Measurements from ENCODE around the gene BIRC7.
A peak's percentile ranks its signal among the peaks of the same experiment; 100 is the strongest.

The BIRC7 gene

DNA sequence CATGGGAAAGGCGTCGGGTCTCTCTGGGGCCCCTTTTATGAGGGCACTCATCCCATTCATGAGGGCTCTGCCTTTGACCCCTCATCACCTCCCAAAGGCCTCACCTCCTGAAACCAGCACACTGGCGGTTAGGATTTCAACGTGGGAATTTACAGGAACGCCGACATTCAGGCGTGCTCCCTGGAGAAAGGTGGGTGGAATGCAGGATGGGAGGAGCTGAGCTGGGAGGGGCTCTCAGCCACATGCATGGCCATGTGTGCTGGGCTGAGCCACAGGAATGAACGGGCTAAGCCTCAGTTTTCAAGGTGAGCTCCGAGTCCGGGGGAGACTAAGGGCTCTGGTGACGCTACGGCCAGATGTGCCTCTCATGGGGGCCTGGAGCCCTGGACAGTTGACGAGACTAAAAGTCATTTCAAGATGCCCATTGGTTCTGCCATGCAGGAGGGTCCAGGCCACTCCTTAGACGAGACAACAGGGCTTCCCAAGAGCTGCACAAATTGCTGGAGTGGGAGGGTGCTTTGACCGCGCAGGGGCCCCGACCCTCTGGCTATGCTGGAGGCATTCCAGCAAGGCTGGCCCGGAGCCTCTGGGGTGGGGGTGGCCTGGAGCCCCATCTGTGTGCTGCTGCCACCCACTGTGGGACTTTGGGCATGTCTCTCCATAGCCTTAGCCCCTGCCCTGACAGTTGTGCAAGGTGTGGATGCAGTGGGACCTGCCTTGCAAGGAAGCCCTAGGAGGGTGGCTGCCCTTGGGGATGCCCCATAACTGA, 33.1 kb downstream of the BIRC7 start:
- DNase-seq: no peak

DNA sequence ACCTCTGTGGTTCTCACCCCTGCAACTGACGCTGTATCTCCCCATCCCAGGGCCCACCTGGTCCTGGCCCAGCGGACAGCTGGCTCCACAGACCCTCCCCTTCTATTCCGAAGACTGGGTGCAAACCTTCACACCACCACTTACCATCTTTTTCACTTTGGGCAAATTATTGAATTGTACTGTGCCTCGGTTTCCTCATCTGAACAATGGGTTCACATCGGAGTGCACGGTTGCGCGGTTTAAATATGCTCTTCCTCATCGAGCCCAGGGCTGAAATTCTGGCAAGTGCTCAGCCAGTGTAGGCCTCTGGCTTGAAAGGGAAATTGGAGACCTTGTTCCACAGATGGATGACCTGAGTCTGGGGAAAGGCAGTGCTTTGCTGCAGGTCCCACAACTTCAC, 34.0 kb downstream of the BIRC7 start:
- no peak for DNase-seq

DNA sequence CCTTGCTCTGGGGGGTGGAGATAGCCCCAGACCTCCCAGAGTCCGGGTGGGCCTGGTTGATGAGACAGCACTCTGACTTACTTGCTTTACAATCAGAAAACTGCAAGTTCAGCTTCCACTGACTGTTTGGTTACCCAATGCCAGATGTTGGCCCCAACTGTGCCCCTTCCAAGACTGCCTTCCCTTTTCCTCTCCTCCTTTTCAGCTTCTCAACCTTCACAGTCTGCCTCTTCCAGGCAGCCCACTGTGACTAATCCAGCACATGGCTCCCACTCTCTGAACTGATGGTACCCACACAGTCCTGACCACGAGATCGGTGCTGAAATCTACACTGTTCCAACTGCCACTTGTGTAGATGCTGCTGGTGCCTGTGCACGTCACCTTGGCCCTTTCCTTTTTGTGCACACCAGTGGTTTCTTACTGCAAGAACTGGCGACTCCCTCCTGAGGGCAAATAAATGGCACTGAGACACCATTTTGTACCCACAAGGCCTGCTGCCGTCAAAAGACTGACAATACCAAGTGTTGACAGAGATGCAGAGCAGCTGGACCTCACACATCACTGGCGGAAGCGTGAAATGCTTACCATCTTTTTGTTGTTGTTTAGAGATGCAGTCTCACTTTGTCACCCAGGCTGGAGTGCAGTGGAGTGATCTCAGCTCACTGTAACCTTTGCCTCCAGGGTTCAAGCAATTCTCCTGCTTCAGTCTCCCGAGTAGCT, 35.1 kb downstream of the BIRC7 start:
- DNase-seq: no peak

DNA sequence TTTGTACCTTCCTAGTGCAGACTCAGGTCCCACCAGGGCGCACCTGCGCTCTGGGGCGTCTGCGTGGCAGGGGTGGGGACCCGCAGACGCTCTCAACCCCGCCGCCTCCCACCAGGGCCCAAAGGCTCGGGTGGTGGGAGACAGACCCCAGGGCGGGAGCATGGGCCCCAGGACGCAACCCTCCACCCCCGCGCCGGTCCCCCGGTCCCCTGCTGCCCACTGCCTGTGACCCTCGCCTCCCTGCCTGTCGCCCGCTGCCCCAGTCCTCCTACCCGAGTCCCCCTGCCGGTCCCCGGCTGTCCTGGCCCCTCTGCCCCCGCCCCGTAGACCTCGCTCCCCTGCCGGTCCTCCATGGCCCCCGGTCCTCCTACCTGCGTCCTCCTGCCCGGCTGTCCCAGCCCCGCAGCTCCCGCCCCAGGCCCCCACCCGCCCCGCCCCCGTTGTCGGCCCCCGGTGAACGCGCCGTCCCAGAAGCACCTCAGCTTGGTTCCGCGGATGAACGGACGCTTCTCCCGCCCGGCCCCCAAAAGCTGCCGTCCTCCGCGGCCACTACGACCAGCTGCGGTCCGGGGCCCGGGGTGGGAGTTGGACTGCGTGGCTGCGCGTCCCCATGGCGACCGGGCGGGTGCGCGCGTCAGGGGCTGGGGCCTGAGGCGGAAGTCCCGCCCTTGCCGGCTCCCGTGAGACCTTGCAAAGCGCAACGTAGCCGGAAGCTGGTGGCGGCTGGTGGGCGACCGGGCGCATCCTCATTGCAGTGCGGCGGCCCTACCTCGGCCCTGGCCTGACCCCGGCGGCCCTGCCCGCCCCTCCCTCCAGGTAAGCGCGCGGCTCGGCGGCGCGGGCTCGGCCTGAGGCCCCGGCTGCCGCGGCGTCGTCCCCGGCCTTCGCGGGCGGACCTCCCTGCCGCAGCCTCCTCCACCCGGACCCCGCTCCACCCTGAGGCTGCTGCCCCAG, 36.7 kb downstream of the BIRC7 start, which contains the start of gene ARFGAP1:
ARFGAP1 (plus strand) TSS at position 709 of the 954 bp plus-strand sequence. CDS start 2,768 bp downstream, outside the sequence.
- DNase-seq: peak; percentile 93

DNA sequence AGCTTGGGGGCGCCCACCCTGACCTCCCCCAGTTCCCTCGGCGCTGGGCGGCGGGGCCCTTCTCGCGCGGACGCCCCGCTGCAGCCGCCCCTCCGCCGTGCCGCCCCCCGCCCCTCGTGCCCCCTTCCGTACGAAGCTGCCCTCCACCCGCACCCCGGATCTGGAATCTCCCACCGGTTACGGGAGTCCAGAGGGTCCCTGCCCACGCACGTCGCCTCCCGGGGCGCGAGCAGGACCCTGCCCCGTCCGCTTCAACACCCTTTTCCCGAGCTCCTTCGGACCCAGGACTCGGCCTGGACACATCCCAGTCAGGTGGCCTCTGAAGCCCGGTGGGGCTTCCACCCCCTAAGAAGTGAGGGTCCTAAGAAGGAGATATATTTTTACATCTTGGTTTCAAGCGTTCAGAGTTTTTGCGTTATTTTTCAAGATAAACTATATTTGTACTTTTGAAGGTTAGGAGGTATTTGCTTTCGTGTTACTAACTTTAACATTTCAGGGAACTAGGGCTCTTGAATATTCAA, 37.4 kb downstream of the BIRC7 start:
- no peak for DNase-seq

DNA sequence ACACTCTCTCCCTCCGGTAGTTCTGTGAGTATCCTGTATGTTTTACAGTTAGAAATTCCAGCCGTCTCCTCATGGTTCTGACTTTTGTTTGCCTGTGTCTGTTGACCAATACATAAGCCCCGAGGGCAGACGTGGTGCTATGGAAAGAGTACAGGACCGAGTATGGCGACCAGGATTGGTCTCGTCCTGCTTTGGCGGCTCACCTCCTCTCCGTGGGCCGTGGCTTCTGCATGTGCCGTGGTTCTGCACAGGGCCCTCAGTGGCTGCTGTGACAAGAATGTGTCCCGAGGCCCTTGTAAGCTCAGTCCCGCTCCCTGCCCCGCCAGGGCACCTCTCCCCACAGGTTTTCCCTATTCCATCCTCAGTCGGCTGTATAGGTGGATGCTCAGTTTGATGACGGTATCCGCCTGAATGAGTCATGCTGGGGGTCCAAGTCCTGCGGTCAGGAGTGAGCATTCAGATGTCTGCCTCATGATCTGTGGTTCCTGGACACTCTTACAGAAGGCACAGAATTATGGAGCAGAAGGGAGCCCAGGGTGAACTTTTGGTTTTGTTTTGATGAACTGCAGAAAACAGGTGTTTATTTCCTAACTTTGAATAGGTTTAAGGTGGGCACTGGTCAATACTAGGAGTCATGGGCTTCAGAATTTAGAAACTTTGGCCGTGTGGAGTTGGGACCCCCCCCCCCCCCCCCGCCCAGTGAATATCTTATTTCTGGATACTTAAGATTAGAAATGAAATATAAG, 38.1 kb downstream of the BIRC7 start:
- no peak for DNase-seq

DNA sequence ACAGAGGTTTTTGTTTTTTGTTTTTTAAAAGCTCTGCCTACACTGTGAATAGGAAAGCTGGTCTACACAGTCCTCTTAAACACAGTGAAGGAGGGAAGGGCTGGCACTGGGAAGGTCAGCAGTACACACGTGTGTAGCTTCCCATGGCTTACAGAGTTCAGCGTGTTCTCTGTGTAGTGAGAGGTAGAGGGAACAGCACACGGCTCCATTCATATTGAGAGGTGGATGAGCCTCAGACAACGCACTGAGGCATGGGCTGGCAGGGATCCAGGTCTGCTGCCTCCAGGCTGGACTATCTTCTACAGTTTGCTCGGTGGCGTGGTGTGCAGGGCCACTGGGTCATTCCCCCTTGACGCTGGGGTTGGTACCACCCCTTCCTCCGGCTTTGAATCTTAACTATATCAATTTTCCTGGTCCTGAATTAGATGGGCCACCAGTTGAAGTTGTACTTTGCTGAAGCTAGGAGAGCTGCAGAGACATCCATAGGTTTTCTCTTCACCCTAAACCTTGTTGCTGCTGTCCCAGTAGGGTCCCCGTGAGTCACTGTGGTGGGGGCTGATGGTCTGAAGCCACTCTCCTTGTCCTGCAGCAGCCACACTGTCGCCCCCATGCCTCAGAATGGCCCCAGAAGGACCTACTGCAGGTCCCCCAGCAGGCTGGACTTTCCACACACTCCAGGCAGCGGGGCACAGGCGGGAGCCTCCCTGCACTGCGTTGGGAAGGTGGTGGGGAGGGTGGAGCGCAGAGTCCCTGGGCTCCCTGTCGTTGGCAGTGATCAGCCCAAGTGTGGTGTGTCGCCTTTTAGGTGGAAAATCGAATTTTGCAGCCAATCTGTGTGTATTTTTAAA, 38.9 kb downstream of the BIRC7 start:
- DNase-seq: no peak

DNA sequence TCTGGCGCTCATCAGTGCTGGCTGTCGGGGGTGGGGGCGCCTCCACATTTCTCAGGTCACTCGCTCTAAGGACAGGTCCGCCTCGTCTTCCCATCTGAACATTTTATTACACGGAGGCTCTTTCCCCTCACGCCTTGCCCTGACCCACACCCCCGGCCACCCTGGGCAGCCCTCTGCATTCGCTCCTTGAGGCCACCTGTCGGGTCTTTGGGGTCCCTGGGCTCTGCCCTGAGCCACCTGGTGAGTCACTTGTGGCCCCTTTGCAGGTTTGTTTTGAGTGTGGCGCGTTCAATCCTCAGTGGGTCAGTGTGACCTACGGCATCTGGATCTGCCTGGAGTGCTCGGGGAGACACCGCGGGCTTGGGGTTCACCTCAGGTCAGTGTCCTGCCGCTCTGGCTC, 40.1 kb downstream of the BIRC7 start:
- DNase-seq: no peak

DNA sequence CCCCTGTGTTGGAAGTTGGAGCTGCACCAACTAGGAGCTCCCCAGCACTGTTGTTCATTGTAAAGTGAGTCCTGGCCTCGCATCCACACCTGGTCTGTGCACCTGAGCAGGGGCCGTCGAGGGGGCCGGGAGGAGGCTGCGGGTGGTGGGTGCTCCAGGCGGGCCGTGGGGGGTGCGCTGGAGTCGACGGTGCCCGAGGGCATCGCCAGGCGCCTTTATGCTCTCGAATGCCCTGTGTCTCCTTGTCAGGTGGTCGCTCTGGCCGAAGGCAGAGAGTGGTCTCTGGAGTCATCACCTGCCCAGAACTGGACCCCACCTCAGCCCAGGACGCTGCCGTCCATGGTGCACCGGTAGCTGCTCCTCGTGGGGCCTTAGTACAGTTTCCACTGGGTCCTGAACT, 41.3 kb downstream of the BIRC7 start:
- DNase-seq: no peak

DNA sequence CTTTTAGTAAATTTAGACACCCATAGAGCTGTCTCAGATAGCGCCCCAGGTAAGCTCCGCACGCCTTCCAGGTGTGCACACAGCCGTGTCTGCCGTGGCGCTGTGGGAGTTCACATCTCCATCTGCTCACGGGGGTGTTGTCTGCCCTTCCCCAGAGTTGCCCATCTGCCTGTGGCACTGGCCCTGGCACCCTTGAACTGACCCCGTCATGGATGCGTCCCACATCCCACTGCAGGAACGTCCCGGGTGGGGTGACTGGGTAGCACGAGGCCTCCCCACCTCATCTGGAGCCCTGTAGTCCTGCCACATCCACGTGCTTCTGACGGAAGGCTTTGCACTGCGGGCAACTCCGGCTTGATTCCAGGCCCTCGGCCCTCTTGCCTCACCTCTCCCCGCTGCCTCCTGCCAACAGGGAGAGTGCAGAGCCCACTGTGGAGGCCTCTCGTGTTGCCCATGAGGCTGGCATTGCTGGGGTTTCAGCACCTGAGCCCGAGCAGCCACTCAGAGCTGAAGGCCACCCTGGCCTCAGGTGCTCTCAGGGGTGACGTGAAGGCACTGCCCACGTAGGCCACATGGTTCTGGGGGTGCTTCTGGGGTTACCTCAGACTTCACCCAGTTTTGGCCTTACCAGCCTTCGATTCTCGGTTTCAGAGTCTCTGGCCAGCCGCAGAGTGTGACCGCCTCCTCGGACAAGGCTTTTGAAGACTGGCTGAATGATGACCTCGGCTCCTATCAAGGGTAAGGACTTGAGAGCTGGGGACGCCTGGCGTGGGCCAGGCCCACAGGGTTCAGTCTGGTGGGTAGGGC, 42.0 kb downstream of the BIRC7 start:
- no peak for DNase-seq

DNA sequence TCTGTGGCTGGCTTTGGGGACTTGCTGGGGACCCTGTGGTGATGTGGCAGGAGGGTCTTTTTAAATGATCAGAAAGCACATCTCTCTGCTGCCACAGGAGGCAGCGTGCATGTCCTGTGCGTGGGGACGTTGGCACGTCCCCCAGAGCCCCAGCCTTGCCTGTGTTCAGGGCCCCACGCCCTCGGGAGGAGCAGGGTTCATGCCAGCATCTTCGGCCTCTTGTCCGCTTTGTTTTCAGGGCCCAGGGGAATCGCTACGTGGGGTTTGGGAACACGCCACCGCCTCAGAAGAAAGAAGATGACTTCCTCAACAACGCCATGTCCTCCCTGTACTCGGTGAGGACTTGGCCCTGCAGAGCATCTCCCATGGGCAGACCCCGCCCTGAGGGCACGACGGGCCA, 43.0 kb downstream of the BIRC7 start:
- DNase-seq: no peak

DNA sequence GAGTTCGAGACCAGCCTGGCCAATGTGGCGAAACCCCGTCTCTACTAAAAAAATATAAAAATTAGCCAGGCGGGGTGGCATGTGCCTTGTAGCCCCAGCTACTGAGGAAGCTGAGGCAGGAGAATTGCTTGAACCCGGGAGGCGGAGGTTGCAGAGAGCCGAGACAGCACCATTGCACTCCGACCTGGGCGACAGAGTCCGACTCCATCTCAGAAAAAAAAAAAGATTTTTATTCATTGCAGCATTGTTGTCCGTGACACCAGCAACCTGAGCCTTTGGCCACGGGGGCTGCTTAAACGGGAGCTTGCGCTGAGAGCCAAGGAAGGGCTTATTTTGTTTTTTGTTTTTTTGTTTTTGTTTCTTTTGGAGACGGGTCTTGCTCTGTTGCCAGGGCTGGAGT, 44.2 kb downstream of the BIRC7 start:
- DNase-seq: no peak

DNA sequence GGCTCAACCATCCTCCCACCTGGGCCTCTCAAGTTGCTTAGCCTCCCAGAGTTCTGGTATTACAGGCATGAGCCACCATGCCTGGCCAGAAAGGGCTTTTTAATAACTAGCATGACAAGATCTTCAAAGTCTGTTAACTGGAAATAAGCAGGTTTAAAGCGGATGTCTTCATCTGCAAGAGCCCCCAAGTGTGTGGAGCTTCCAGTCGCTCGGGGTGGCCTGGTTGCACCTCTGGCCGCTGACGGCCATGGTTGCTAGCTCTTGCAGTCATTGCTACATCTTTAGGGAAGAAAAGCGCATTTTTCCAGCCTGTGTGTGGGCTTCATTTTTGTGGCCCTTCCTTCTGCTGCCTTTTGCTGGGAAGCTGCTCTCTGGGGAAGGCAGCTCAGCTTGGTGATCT, 44.7 kb downstream of the BIRC7 start:
- DNase-seq: no peak

DNA sequence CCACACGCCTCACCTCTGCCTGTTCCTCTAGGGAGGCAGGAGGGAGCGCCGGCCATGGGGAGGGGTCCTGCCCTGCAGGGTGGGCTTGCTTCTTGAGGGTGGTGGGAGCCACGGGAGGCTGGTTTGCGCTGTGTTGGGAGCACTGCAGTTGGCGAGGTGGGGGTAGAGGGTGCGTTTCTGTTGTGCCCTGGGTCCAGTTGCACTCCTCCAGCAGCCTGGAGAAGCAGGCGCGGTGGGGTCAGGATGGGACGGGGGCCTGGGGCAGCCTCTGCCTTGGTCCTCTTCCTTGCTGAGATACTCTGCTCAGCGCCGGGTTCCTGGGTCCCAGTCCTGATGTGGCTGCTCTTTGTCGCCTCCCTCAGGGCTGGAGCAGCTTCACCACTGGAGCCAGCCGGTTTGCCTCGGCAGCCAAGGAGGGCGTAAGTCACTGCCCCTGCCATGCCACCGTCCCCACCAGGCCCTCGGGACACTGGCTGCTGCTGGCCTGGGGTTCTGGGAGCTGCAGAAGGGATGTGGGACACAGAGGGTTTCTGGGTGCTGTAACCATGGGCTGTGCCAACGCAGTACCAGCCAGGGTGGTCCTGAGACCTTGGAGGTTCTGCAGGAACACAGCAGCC, 45.3 kb downstream of the BIRC7 start:
- DNase-seq: no peak

DNA sequence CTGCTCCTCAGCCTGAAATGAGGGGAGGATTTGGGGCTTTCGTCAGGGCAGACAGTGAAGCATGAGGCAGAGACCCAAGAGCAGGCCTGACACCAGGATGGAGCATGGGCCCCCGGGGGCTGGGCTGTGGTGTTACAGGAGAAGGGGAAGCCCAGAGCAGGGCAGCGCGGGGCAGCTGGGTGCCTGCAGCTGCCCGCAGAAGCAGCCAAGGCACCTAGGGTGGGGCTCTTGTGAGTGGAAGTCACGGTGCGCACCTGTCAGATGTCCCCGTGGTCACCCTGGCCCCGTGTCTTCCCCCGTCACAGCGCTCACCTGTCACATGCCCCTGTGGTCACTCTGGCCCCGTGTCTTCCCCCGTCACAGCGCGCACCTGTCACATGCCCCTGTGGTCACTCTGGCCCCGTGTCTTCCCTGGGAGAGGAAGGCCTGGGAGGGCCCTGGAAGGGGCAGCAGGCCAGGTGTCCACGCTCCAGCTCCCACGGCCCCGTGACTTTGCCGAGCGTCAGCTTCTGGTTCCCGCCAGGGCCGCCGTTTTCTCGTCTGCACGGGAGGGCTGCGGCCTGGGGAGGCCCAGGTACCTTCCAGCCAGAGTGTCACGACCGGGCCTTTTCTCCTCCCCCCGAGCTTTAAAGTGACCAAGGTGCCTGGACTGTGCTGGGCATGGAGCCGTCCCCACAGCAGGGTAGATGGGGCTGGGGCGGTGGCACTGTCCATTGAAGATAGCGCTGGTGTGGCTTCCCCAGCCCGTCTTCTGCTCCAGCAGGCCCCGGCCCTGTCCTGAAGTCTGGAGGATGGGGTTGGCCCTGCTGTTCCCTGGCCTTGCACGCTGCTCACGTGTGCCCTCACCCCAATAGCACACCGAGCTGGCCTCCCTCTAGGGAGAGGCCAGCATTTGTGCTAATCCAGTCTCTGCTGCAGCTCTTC, 46.3 kb downstream of the BIRC7 start:
- DNase-seq: no peak

DNA sequence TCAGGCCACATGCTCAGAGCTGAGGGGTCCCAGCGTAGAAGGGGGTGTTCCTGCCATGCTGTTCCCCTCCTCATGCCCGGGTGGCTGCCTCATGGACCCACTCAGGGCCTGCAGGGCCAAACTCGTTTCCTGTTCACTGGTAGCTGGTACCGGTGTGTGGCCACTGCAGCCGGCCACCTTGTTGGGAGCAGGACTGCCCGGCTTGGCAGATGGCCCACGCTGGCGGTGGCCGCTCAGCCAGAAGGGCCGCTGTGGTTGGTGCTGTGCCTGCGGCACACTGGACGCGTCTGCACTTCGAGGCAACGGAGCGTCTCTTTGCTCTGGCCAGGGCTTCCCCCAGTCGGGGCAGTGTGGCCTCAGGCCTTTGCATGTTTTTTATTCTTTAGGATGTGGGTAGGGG, 47.2 kb downstream of the BIRC7 start:
- no peak for DNase-seq

DNA sequence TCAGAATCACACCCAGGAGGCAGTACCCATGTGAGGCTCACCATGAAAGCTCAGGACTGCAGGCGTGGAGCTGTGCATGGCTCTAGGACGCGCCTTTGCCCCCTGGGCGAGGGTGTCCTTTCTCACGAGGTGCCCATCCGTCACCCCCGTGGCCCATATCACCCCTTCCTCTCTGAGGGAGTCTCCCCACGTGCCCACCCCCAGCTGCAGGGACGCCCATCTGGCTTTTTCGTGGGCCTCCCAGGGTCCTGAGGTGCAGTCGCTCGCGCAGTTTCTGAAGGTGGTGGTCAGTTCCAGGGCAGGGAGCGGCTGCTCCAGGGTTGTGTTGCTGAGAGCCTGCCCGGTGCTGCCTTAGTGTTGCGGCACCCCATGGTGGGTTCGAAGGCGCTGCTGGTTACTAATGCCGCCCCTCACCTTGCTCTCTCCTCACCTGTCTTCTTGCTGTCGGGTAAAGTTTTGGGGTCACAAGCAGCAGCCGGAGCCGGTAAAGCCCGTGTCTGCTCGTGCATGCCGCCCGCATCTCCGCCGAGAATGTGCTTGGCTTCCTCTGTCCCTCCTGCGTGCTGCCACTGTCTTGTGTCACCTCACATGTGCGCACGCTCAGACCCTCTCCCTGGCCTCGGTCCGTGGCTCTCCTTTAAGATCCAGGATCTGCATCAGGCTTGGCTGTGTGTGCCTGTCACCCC, 47.8 kb downstream of the BIRC7 start:
- no peak for DNase-seq

DNA sequence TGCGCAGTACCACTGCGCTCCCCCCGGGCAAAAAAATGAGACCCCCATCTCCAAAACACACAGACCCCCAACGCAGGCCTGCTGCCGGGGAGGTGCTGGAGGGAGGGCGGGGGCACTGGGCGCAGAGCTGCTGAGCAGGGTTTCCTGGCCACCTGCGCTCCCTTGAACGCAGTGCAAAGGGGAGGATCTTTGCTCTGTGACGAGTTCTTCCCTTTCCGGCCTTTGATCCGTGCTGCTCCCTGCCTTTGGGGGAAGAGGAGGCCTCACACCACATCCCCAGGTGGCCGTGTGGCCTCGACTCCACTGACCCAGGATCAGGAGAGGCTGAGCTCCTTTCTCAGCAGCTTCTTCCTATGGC, 48.4 kb downstream of the BIRC7 start:
- no peak for DNase-seq
